C4-2B (cell line): ENCODE data around the gene SLC27A4.

ENCODE experiments used
- CTCF ChIP-seq: fragments of 450-650 bp; conservative IDR thresholded peaks from 2 replicates; pipeline ENCODE4 v1.5.1; 2017; ENCODE audit warnings: mild to moderate bottlenecking
- ZFX ChIP-seq: fragments of 450-650 bp; IDR thresholded peaks from 2 replicates; pipeline ENCODE4 v1.6.1; 2017

- TF ChIP-seq CTCF (no peak), ZFX (no peak)
These were observed 22.7 kb upstream of the SLC27A4 start for GRCh38 chr9:128317629-128318028.
